HG03354 (cell line): Measurements from ENCODE around the gene C22orf23.
"Not testable (repeated sequence)": the region's sequence is repeated elsewhere in the genome, so short reads cannot be mapped to it uniquely, and the experiment has no call there.

Experiments used
- ATAC-seq: cut with Tn5 transposase; IDR thresholded peaks from one replicate; pipeline ENCODE4 v1.9.1; 2021; ENCODE audit warnings: mild to moderate bottlenecking; ENCODE audit not compliant: unreplicated experiment, poor library complexity, severe bottlenecking

Gene C22orf23

DNA sequence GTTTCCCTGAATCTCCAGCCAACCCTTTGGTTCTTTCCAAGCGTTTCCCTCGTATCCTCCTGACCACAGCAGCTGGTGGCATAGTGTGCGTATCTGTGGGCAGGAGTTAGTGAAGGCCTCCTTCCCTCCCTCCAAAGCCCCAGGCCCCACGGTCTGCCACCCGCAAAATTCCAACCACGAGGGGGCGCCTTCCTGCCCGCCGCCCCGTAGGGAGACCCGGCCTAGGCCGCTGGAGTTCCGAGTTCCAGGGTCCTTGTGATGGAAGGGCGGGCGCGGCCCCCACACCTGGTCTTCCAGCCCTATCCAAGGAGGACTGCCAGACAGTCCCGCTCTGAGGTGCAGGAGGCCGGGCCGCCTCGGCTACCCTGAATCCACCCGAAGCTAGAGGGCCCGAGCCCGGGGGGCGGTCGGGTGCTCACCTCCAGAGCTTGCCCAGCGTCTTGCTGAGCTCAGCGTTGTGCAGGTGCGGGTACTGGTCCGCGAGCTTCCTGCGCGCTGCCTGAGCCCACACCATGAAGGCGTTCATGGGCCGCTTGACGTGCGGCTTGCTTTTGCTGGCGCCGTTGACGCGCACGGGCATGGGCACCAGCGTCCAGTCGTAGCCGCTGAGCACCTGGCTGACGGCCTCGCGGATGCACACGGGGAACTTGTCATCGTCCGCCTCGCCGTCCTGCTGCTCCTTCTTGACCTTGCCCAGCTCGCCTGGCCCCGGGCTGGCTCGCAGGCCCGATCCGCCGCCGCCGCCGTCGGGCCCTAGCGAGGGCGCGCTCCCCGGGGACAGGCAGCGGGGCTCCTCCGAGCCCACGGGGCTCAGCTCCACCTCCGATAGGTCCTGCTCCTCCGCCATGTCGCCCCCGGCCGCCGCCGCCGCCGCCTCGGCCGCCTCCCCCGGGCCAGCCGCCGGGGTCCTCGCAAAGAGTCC is 29.8 kb upstream of the C22orf23 start:
- no peak for ATAC-seq

DNA sequence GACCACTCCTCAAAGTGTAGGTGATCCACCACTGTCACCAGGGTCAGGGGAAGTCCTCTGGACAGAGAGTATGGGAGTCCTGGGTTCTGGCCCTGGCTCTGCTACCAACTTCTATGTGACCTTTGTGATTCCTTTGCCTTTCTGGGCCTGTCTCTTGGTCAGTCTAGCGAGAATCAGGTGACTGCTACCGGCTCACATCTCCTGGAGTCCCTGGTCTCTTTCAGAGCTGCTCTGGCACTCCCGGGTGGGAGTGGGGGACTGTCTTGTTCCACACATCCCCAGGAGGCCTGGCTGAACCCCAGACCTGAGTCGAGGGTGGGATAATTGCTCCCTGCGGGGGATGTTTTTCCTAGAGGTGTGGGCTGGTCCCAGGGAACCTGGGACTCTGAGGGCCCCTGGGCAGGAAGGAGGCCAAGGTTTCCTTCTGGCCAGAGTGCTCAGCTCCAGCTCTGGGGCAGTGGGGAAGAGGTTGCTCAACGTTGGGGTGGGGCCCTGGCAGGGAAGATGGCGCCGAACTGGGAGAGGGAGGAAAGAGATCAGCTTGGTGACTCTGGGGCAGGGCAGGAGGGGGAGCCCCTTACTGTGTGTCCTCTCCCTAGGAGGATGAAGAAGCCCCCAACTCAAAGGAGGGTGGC is 28.9 kb upstream of the C22orf23 start:
- ATAC-seq: no peak

DNA sequence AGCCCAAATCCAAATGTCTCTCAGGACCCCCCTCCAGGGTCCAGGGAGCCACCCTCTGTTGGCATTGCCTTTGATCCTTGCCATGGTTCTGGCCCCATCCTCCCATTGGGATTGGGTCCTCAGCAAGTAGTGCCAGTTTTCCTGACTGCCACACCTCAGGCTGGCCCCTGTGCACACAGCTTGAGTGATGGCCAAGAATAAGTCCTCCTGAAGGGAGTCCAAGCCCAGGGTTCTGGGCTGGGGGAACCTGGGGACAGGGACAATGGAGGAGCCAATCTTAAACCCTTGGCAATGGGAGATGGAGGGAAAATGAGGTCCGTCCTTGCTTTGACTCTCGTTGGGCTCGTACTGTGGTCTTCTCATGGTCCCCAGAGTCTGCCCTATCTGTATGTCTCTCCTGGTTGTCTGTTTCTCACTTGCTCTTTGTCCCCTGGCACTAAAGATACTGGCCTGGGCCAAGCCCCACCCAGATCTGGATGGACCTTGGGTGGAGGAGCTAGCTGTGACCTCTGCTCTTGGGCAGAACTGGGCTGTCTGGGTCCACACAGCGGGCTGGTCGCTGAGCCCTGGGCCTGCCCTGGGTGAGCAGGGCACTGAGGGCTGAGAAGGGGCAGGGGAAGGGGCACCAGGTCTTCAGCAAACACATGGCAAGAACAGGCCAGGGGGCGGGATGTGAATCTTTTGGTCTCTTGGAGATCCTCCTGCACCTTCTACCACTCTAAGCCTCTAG is 28.0 kb upstream of the C22orf23 start:
- no peak for ATAC-seq

DNA sequence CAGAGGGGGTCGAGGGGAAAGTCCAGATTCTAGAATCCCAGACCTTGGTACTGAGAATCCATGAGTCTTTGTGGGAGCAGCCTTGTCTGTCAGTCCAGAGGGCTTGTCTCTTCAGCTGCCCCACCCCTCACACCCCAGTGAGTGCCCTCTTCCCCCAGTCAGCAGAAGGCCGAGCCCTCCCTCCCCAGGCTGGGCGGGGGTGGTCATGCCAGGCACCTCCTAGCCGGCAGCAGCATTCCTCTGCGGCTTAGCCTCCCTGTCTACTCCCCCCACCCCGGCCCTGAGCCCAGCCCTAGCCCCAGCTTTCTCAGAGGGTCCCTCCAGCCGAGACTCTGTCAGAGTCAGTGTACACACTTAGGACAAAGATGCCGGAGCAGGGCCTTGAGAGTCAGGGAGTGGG is 26.4 kb upstream of the C22orf23 start:
- ATAC-seq: no peak

DNA sequence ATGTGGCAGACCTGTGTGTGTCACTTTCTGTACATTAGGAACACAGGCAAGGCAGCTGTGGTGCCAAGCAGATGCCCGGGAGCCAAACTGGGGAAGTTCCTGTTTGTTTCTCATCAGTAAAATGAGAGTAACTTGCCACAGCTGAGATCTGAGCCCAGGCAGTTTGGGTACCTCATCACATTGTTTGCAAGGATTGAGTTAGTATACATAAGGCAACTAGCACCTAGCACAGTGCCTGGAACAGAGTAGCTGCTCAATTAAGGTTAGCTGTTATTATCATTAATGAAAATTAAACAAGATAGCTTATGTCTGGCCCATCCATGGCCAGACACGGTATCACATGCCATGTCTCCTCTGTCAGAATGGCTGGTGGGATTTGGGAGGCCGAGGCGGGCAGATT is 23.1 kb upstream of the C22orf23 start:
- ATAC-seq: no peak

DNA sequence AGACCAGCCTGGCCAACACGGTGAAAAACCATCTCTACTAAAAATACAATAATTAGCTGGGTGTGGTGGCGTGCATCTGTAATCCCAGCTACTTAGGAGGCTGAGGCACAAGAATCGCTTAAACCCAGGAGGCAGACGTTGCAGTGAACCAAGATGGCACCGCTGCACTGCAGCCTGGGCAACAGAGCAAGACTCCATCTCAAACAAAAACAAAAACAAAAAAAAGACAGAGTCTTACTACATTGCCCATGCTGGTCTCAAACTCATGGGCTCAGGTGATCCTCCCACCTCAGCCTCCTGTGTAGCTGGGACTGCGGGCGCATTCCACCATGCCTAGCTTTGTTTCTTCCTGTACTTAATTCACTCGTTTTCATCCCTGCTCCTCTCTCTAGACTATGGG is 22.6 kb upstream of the C22orf23 start:
- ATAC-seq: not testable (repeated sequence)

DNA sequence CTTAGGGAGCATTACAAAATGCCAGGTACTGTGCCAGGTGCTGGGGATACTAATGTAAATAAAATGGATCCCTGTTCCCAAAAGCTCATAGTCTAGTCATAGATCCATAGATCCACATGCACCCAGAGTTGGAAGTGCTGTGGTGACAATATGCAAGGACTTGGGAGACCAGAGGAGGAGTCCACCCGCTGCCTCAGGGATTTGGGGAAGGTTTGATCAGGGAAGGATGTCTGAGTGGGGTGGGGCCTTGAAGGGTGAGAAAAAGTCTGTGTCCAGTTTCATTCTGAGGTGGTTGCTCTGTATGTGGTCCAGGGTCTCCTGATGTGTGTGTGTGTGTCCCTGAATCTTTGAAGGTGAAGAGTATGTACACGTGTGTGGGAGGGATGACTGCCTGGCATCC is 21.8 kb upstream of the C22orf23 start:
- ATAC-seq: no peak

DNA sequence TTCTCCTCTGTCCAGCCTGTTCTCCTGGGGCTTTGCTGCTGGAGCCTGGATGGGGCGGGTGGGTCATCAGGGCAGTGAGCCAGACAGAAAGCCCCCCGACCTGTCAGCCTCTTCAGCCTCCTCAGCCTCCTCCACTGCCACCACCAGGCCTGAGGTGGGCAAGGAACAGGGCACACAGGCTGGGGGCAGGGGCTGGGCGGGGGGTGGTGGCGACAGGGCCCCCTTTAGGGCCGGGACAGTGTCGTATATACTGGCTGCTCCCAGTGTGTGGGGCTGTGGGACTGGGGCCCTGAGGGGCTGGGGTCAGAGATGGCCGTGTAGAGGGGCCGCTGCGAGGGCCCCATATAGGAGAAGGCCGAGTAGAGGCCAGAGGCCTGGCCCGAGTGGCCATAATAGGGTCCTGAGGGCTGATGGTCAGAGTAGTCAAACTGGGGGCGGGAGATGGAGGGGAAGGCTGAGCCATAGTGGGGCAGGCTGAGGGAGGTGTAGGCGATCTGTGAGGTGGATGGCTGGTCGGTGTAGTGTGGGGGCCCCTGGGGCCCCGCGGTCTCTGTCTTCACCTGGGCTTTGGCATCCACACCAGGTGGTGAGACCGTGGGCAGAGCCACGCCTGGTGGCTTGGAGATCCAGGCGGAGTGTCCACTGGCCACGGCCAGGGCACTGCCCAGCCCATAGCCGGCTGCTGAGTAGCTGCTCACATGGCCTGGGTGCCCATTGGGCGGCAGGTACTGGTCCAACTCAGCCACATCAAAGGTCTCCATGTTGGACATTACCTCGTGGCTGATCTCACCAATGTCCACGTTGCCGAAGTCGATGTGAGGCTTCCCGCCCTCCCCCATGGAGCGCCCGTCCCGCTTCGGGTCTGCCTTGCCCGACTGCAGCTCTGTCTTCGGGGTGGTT is 20.1 kb upstream of the C22orf23 start:
- ATAC-seq: no peak

DNA sequence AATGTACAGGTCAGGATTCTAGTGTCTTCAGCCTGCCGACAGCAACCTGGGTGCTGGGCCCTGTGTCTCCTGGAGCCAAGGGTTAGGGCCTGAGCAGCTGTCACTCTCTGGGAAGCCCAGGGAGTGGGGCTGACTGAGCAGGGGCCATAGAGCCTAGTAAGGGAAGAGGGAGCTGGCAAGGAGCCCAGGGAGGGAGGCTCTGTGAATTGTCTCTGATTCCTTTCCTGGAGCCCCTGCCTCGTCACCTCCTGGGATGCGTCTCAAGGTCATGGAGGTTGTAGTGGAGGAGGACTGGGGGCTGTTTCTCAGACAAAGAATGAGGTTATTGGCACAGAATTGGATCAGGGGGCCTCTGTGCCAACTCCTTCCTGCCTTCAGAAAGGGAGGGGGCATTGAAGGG is 19.1 kb upstream of the C22orf23 start:
- no peak for ATAC-seq

DNA sequence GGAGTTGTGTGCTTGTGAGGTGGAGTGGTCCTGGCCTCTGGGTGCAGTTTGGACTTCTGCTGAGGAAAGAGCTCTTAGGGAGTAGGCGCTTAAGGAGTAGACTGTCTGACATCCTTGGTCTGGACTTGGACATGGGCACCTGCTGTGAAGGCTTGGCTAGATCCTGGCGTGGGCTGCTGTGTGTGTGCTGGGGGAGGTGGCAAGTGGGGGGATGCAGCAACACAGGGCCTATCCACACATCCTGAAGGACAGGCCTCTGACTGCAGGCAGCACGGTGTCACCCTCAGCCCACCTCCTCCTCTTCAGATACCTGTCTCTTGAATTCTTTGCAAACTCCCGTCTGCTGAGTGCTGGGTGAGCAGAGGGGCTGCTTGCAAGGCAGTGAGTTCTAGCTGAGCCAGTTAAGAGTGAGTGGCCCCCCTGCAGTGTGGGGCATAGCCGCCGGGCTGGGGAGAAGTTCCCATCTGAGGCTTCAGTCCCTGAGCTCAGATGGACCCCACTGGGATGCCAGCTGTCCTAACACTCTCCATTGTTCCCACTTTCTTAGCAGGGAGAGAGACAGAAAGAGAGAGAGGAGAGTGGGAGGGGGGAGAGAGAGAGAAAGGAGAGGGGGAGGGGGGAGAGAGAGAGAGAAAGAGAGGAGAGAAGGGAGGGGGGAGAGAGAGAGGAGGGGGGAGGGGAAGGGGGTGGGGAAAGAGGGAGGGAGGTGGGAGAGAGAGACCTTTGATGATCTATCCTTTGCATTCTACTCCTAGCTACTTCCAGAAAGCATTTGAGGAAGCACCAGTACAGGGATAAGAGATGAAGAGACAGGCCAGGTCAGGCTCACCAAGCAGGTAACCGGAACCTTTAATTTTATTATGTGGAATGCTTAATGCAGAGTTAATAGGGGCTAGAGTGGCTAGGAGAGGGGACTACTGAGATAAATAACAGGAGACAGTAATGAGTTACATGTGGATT is 18.4 kb upstream of the C22orf23 start:
- ATAC-seq: no peak

DNA sequence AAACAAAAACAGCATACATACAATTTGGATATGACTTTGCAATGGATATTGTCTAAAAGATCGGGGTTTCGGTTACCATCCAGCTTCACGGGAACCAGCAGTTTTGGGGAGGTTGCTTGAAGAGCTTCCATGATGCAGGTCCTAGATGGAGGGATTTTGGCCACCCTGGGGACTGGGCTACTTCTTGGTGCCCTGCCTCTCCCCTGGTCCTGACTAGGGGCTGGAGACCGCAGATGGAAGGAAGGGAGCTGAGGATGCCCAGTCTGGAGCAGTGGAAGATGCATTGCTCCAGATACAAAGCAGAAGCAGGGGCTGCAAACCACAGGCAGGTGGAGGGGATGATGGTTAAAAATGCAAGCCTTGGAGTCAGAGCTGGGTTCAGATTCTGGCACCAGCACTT is 17.5 kb upstream of the C22orf23 start:
- no peak for ATAC-seq

DNA sequence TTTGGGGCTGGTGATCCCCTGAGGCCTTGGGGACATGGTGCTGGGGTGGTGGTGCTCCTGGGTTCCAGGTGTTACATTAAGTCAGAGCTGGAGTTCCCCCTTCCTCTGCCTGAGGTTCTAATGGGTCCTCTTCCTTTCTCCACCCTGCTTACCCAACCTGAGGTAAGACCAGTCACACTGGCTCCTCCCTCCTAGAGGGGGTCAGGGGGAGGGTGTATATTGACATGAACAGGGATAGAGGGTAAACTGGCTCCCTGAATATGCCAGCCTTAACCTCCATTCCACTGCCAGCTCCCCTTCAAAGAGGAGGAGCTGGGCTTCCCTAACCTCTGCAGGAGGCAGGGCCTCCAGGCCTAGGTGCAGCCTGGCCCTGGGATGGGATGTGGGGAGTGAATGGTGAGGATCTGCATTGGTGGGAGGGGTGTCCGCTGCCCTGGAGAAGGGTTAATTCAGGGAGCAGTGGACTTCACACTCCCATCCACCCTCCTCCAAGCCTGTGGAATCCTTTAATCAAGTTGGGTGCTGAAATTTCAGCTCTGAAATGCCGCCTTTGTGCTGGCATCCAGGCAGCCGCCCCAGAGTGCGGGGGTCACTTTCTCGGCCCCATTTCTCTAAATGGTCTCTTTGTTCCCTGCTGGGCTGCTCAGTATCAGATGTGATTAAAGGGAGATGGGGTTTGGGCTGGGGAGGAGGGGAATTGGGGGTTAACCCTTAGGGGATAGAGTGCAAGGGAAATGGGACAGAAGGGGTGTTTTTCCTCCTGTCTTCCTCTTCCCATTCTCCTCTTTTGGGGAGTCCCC is 15.3 kb upstream of the C22orf23 start:
- ATAC-seq: no peak

DNA sequence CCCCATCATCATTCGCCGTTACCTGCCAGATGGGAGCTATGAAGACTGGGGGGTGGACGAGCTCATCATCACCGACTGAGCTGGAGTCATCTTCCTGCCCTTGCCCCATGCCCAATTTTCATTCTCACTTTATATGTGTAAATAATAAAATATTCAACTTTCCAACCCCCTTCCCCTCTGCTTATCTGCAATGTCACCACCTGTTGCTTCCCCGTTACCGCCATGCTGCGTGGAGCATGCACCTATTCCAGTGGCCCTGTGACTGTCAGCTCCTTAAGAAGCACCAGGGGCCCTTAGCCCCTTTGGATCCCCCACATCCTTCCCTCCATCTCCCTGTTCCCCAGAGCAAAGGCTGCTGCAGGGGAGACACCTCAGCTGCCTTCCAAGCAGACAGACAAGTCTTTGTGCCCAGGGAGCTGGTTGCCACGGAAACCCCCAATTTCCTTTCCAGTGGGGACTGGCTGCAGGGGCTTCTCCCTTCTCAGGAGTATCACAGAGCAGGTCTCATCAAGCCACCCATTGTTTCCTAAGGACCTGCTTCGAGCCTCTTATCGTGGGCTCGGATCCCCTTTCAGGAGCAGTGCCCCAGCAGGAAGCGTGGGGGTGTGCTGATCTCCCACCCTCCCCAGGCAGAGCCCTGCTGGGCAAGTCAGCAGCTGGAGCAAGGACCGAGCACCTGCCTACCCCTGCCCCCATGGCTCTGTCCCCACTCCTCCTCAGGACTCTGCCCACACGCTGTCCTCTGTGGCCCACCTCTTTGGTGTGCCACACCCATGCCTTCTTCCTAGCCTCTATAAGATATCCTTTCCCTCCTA is 14.4 kb upstream of the C22orf23 start:
- no peak for ATAC-seq

DNA sequence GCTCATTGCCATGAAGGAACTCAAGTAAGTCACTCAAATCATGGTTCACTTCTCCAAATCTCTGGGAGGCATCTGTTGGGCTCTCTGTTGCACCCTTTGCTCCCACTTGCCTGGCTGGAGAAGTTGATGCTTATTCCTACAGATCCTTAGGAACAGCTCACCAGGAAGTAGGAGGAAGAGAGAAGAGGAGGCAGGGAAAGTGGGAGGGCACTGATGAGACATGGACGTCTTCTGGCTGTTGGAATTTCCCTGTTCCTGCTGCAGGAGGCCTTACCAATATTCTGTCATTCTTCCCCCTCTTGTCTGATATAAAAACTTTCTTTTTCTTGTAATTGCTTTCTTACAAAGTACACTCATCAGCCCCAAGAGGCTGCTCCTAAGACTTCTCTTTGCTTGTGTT is 13.7 kb upstream of the C22orf23 start:
- no peak for ATAC-seq

DNA sequence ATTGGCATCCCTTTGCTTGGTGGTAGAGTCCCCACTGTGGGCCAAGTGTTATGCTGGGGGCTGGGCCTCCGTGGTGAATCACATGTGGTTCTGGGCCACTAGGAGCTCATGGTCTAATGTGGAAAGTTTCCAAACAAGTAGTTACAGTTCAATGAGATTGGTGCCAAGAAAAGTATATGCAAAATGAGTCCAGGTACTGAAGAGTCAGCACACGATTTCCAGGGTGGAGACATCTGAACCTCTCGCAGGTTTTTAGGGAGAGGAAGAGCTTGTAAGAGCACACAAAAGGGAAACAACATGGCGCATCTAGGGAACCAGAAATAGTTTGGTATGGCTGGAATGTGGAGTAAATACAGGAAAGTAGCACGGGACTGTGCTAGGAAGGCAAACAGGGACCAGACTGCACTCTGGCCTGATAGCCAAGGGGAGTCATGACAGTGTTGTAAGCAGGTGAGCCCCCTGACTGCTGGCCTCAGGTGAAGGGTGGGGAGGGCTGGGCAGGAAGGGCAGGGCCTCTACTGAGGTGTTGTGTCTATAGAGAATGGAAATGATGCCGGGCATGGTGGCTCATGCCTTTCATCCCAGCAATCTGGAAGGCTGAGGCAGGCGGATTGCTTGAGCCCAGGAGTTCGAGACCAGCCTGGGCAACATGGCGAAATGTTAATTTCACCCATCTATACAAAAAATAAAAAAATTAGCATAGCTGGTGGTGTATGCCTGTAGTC is 12.7 kb upstream of the C22orf23 start:
- no peak for ATAC-seq

DNA sequence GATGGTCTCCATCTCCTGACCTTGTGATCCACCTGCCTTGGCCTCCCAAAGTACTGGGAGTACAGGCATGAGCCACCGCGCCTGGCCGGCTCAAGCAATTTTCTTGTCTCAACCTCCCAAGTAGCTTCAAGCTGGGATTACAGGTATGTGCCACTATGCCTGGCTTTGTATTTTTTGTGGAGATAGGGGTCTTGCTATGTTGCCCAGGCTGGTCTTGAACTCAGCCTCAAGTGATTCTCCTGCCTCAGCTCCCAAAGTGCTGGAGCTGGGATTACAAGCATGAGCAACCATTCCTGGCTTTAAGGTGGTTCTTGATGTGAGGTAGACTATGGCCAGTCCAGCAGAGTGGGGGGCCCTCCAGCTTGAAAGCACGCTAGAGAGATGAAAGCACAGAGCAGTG is 7.7 kb upstream of the C22orf23 start:
- no peak for ATAC-seq
